Fibroblast of lung (primary cell): Measurements from ENCODE around the gene MUC2. TPM values are rescaled to one million over a fixed set of nuclear protein-coding genes. Genes with fewer than 3 reads are reported as not detected.

ENCODE experiments used
- DNase-seq, 2 donors: peaks; one replicate each; pipeline versions ENCODE4 v3.0.0 to v3.0.0-alpha.2; 2010; ENCODE audit warnings: low read depth in 2 of 2
- H2AFZ ChIP-seq: 2 replicates; pipeline ENCODE4 v1.5.1; 2012; ENCODE audit warnings: low read length, control low read depth, inconsistent platforms
- H3K27ac ChIP-seq: 2 replicates; pipeline ENCODE4 v1.5.1; 2011; ENCODE audit warnings: low read length, control low read depth; ENCODE audit not compliant: insufficient read depth
- H3K27me3 ChIP-seq: 2 replicates; pipeline ENCODE4 v1.5.1; 2011; ENCODE audit warnings: mild to moderate bottlenecking, low read length; ENCODE audit not compliant: control insufficient read depth, insufficient read depth
- H3K36me3 ChIP-seq: 2 replicates; pipeline ENCODE4 v1.5.1; 2011; ENCODE audit warnings: low read length; ENCODE audit not compliant: control insufficient read depth, insufficient read depth
- H3K4me1 ChIP-seq: 2 replicates; pipeline ENCODE4 v1.5.1; 2011; ENCODE audit warnings: low read length; ENCODE audit not compliant: control insufficient read depth, insufficient read depth; ENCODE audit errors: extremely low read depth
- H3K4me2 ChIP-seq: 2 replicates; pipeline ENCODE4 v1.5.1; 2011; ENCODE audit warnings: low read length, control low read depth; ENCODE audit not compliant: insufficient read depth; ENCODE audit errors: extremely low read depth
- H3K4me3 ChIP-seq, 4 experiments: fragments of 200-600 bp in 1 of 4; sonication (generic) in 1 of 4; replicated peaks in 1 of 4; 2 replicates each; pipeline ENCODE4 v1.5.1; 2011 to 2016; ENCODE audit warnings: low read length in 4 of 4, low read depth in 3 of 4, mild to moderate bottlenecking in 3 of 4, control low read depth in 2 of 4, inconsistent platforms in 1 of 4, mixed read lengths in 1 of 4; ENCODE audit not compliant: insufficient read depth in 1 of 4; ENCODE audit errors: control extremely low read depth in 1 of 4
- H3K79me2 ChIP-seq: 2 replicates; pipeline ENCODE4 v1.5.1; 2012; ENCODE audit warnings: mild to moderate bottlenecking, low read length, inconsistent platforms; ENCODE audit not compliant: control insufficient read depth, insufficient read depth
- H3K9ac ChIP-seq: 2 replicates; pipeline ENCODE4 v1.5.1; 2011; ENCODE audit warnings: mild to moderate bottlenecking, low read length, control low read depth; ENCODE audit not compliant: insufficient read depth
- H3K9me3 ChIP-seq: 2 replicates; pipeline ENCODE4 v1.5.1; 2012; ENCODE audit warnings: low read depth, low read length; ENCODE audit not compliant: control insufficient read depth, insufficient read depth
- H4K20me1 ChIP-seq: 2 replicates; pipeline ENCODE4 v1.5.1; 2011; ENCODE audit warnings: low read length; ENCODE audit not compliant: control insufficient read depth, insufficient read depth; ENCODE audit errors: extremely low read depth
- CTCF ChIP-seq, 2 donors: IDR thresholded peaks in 1 of 2; conservative IDR thresholded peaks in 1 of 2; 1 replicate in 1 of 2; 2 replicates in 1 of 2; pipeline ENCODE4 v1.5.1; 2011 to 2012; ENCODE audit warnings: low read length in 2 of 2, control low read depth in 1 of 2, inconsistent platforms in 1 of 2, low read depth in 1 of 2, mild to moderate bottlenecking in 1 of 2
- EZH2 ChIP-seq: IDR thresholded peaks from 2 replicates; pipeline ENCODE4 v1.5.1; 2012; ENCODE audit warnings: low read length, control low read depth, mild to moderate bottlenecking; ENCODE audit errors: missing control alignments
- polyA plus RNA-seq, 2 donors: library from polyadenylated mRNA; depleted of rRNA in 1 of 2; stranded (reverse) in 1 of 2; unstranded in 1 of 2; fragments of >200 nt; gene quantifications; 2 replicates each; pipeline ENCODE4 v1.2.1, GENCODE V29; 2011 to 2012; ENCODE audit warnings: missing spikeins in 1 of 2
- total RNA-seq: library from RNA; depleted of rRNA; stranded (reverse); fragments of >200 nt; gene quantifications from 2 replicates; pipeline ENCODE4 v1.2.1, GENCODE V29; 2014

The MUC2 gene
- total and polyA plus RNA-seq, 2 donors (not counting 1 experiment from before 2014, with no cell fraction given), result not detected

DNA sequence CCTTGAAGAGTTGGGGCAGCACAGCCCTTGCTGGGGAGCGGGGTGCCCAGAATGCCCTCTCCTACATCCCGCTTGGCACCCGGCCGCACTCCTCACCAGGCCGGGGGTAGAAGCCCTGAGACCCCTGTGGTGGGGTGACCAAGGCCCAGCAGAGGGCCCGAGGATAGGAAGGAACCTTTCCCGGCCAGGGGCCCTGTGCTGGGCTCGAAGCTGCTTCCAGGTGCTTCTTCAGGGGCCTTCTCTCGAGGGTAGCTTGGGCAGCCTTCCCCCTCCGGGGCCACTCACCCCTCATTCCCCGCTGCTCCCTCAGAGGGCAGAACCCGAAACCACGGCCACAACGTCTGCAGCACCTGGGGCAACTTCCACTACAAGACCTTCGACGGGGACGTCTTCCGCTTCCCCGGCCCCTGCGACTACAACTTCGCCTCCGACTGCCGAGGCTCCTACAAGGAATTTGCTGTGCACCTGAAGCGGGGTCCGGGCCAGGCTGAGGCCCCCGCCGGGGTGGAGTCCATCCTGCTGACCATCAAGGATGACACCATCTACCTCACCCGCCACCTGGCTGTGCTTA, 752 bp downstream of the MUC2 start:
- DNase-seq, result no peak
- H3K9me3 ChIP-seq, result no peaks in the 10 kb centered on the region
- no peaks in the 10 kb centered on the region for H3K4me1 ChIP-seq
- no peaks in the 10 kb centered on the region for H3K27me3 ChIP-seq
- H2AFZ ChIP-seq, result no peak overlapping the region
- no peaks in the 10 kb centered on the region for H4K20me1 ChIP-seq
- no peaks in the 10 kb centered on the region for H3K79me2 ChIP-seq
- H3K4me2 ChIP-seq, result no peak overlapping the region
- TF ChIP-seq CTCF (conservative IDR thresholded peaks at IDR 0.05 in 1 of 2, IDR thresholded peaks at IDR 0.05 in 1 of 2; ENCODE audit: low read depth in 1 of 2, low read length in 2 of 2), result no peak
- no peak for TF ChIP-seq EZH2
- H3K4me3 ChIP-seq, result no peak overlapping the region
- H3K9ac ChIP-seq, result no peak overlapping the region
- no peaks in the 10 kb centered on the region for H3K36me3 ChIP-seq
- no peak overlapping the region for H3K27ac ChIP-seq

GRCh38 chr11:1076061-1076665, 1.5 kb downstream of the MUC2 start:
- H4K20me1 ChIP-seq, result no peaks in the 10 kb centered on the region
- TF ChIP-seq CTCF (conservative IDR thresholded peaks at IDR 0.05 in 1 of 2, IDR thresholded peaks at IDR 0.05 in 1 of 2; ENCODE audit: low read depth in 1 of 2, low read length in 2 of 2), result no peak
- no peak for TF ChIP-seq EZH2
- no peak overlapping the region for H3K9ac ChIP-seq
- H3K27me3 ChIP-seq, result no peaks in the 10 kb centered on the region
- H3K79me2 ChIP-seq, result no peaks in the 10 kb centered on the region
- no peak for DNase-seq
- no peak overlapping the region for H3K4me3 ChIP-seq
- no peaks in the 10 kb centered on the region for H3K9me3 ChIP-seq
- H3K4me1 ChIP-seq, result no peaks in the 10 kb centered on the region
- no peaks in the 10 kb centered on the region for H3K36me3 ChIP-seq
- no peak overlapping the region for H3K27ac ChIP-seq
- no peak overlapping the region for H3K4me2 ChIP-seq
- H2AFZ ChIP-seq, result no peak overlapping the region

GRCh38 chr11:1077033-1077416, 2.4 kb downstream of the MUC2 start:
- Histone ChIP-seq H3K4me2 (no peak overlapping the region), H3K9ac (no peak overlapping the region), H3K79me2 (no peaks in the 10 kb centered on the region), H3K36me3 (no peaks in the 10 kb centered on the region), H3K27ac (no peak overlapping the region), H3K4me3 (no peak overlapping the region), H3K4me1 (no peaks in the 10 kb centered on the region), H3K27me3 (no peaks in the 10 kb centered on the region), H3K9me3 (no peaks in the 10 kb centered on the region), H2AFZ (no peak overlapping the region), H4K20me1 (no peaks in the 10 kb centered on the region)
- TF ChIP-seq EZH2, result no peak
- no peak for TF ChIP-seq CTCF (conservative IDR thresholded peaks at IDR 0.05 in 1 of 2, IDR thresholded peaks at IDR 0.05 in 1 of 2; ENCODE audit: low read depth in 1 of 2, low read length in 2 of 2)
- DNase-seq, result no peak
